ENCODE measurements around the gene ZNF563.

DNA sequence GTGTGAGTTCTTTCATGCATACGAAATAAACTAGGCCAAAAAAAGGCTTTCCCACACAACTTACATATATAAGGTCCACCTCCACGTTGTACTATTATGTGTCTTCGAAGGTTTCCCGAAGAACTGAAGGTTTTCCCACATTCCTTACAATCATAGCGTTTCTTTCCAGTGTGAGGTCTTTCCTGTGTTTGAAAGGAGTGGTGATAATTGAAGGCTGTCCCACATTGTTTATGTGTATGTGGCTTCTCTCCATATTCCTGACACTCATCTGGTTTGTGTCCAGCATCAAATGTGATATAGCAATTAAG lies 17.4 kb upstream of the ZNF563 start:
- TF ChIP-seq, protein P1, sequence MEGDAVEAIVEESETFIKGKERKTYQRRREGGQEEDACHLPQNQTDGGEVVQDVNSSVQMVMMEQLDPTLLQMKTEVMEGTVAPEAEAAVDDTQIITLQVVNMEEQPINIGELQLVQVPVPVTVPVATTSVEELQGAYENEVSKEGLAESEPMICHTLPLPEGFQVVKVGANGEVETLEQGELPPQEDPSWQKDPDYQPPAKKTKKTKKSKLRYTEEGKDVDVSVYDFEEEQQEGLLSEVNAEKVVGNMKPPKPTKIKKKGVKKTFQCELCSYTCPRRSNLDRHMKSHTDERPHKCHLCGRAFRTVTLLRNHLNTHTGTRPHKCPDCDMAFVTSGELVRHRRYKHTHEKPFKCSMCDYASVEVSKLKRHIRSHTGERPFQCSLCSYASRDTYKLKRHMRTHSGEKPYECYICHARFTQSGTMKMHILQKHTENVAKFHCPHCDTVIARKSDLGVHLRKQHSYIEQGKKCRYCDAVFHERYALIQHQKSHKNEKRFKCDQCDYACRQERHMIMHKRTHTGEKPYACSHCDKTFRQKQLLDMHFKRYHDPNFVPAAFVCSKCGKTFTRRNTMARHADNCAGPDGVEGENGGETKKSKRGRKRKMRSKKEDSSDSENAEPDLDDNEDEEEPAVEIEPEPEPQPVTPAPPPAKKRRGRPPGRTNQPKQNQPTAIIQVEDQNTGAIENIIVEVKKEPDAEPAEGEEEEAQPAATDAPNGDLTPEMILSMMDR (IDR thresholded peaks at IDR 0.05) = no peak
- TF ChIP-seq POLR2A (IDR thresholded peaks at IDR 0.05) = no peak
- TF ChIP-seq EP300 (IDR thresholded peaks at IDR 0.05) = no peak
- TF ChIP-seq POLR2AphosphoS5 (IDR thresholded peaks at IDR 0.05) = no peak
